GM12878 (cell line): ENCODE measurements around the gene THAP3. TPM values are rescaled to one million over a fixed set of nuclear protein-coding genes. Genes with fewer than 3 reads are reported as not detected.

Experiments used
- CHD1 ChIP-seq: IDR thresholded peaks from 2 replicates; pipeline ENCODE4 v1.6.1; 2012; ENCODE audit warnings: low read depth, low read length, improper control_type of control experiment
- EED ChIP-seq: sonication (generic); IDR thresholded peaks from 2 replicates; pipeline ENCODE4 v1.6.1; 2016; ENCODE audit warnings: antibody characterized with exemption, low read depth
- RAD21 ChIP-seq: IDR thresholded peaks from 2 replicates; pipeline ENCODE4 v1.6.1; 2011; ENCODE audit warnings: mild to moderate bottlenecking, low read depth, low read length, moderate library complexity; ENCODE audit not compliant: insufficient read depth
- RELA ChIP-seq: fragments of 450-650 bp; IDR thresholded peaks from 2 replicates; pipeline ENCODE4 v1.8.0; 2014; ENCODE audit warnings: borderline replicate concordance; ENCODE audit not compliant: partially characterized antibody
- SREBF2 ChIP-seq: IDR thresholded peaks from 2 replicates; pipeline ENCODE4 v1.6.1; 2012; ENCODE audit warnings: mild to moderate bottlenecking, low read length
- ZZZ3 ChIP-seq: IDR thresholded peaks from 2 replicates; pipeline ENCODE4 v1.6.1; 2011; ENCODE audit warnings: low read depth; ENCODE audit not compliant: control insufficient read depth, insufficient read length
- polyA plus RNA-seq, 11 experiments: library from polyadenylated mRNA; depleted of rRNA in 4 of 11; unstranded in 6 of 11; stranded (reverse) in 5 of 11; fragments of >200 nt; fragmentation: Nextera tagmentation in 4 of 11; fragmentation: Illumina TruSeq in 1 of 11; extraction: Ambion mirVana in 4 of 11; extraction: Trizol in 1 of 11; gene quantifications; 1 replicate in 1 of 11; 2 replicates in 10 of 11; pipeline versions ENCODE4 v1.2.1 to v1.2.3, GENCODE V29; 2011 to 2016; ENCODE audit warnings: inconsistent platforms in 2 of 11, missing spikeins in 2 of 11, low read depth in 1 of 11
- total RNA-seq, 4 experiments: library from RNA; depleted of rRNA in 3 of 4; stranded (reverse); fragments of >200 nt in 3 of 4; fragmentation: Illumina TruSeq in 1 of 4; extraction: Trizol in 1 of 4; gene quantifications; 2 replicates each; pipeline versions ENCODE4 v1.2.1 to v1.2.3, GENCODE V29; 2013 to 2021
- TF ChIP-seq, protein P1 (sequence below): IDR thresholded peaks from 2 replicates; pipeline ENCODE4 v1.6.1; 2011; ENCODE audit warnings: borderline replicate concordance, low read depth, mild to moderate bottlenecking, moderate library complexity, mixed read lengths, low read length; ENCODE audit not compliant: insufficient read depth; ENCODE audit errors: extremely low read length
- TF ChIP-seq, protein P2 (sequence below): fragments of 450-650 bp; IDR thresholded peaks from 2 replicates; pipeline ENCODE4 v1.6.1; 2017; ENCODE audit warnings: low read depth, mild to moderate bottlenecking, moderate library complexity
- TF ChIP-seq, protein P3 (sequence below): fragments of 450-650 bp; formaldehyde crosslinking; IDR thresholded peaks from 2 replicates; pipeline ENCODE4 v1.5.0; 2022; ENCODE audit warnings: mild to moderate bottlenecking, missing genetic modification characterization
- TF ChIP-seq, protein P4 (sequence below): IDR thresholded peaks from 2 replicates; pipeline ENCODE4 v1.6.1; 2012; ENCODE audit warnings: low read depth, low read length, improper control_type of control experiment
- TF ChIP-seq, protein P5 (sequence below): IDR thresholded peaks from 2 replicates; pipeline ENCODE4 v1.6.1; 2011; ENCODE audit warnings: low read depth, mild to moderate bottlenecking, low read length, moderate library complexity, borderline replicate concordance; ENCODE audit errors: extremely low read depth

THAP3 gene
- total and polyA plus RNA-seq, 10 of the 15 experiments (the other 5 are each of a cell fraction or from before 2014, with no cell fraction given), result 1.5 to 19.5 (median 11.9) TPM

DNA sequence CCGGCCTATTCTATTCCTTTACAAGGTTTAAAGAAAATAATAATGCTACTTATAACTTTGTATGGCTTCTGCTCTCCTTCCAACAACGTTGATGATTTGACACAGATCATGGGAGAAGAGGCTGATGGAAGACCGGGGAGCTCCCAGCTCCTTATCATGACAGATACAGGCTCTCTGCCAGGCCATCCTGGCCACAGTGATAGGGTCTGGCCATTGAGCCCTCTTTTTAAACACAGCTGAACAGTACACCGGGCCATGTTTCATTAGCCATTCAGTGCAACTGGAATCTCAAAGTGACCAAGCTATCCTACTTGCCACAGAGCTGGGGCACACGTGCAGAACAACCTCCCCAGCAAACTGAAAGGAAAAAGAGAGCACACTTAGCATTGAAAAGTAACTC, 42.0 kb downstream of the THAP3 start (continued):
- TF ChIP-seq, protein P1, sequence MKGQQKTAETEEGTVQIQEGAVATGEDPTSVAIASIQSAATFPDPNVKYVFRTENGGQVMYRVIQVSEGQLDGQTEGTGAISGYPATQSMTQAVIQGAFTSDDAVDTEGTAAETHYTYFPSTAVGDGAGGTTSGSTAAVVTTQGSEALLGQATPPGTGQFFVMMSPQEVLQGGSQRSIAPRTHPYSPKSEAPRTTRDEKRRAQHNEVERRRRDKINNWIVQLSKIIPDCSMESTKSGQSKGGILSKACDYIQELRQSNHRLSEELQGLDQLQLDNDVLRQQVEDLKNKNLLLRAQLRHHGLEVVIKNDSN, result no peak
- TF ChIP-seq CHD1, result no peak
- no peak for TF ChIP-seq SREBF2
- TF ChIP-seq RELA, result no peak
- TF ChIP-seq, protein P2, sequence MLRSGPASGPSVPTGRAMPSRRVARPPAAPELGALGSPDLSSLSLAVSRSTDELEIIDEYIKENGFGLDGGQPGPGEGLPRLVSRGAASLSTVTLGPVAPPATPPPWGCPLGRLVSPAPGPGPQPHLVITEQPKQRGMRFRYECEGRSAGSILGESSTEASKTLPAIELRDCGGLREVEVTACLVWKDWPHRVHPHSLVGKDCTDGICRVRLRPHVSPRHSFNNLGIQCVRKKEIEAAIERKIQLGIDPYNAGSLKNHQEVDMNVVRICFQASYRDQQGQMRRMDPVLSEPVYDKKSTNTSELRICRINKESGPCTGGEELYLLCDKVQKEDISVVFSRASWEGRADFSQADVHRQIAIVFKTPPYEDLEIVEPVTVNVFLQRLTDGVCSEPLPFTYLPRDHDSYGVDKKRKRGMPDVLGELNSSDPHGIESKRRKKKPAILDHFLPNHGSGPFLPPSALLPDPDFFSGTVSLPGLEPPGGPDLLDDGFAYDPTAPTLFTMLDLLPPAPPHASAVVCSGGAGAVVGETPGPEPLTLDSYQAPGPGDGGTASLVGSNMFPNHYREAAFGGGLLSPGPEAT, result no peak
- no peak for TF ChIP-seq EED
- TF ChIP-seq, protein P3, sequence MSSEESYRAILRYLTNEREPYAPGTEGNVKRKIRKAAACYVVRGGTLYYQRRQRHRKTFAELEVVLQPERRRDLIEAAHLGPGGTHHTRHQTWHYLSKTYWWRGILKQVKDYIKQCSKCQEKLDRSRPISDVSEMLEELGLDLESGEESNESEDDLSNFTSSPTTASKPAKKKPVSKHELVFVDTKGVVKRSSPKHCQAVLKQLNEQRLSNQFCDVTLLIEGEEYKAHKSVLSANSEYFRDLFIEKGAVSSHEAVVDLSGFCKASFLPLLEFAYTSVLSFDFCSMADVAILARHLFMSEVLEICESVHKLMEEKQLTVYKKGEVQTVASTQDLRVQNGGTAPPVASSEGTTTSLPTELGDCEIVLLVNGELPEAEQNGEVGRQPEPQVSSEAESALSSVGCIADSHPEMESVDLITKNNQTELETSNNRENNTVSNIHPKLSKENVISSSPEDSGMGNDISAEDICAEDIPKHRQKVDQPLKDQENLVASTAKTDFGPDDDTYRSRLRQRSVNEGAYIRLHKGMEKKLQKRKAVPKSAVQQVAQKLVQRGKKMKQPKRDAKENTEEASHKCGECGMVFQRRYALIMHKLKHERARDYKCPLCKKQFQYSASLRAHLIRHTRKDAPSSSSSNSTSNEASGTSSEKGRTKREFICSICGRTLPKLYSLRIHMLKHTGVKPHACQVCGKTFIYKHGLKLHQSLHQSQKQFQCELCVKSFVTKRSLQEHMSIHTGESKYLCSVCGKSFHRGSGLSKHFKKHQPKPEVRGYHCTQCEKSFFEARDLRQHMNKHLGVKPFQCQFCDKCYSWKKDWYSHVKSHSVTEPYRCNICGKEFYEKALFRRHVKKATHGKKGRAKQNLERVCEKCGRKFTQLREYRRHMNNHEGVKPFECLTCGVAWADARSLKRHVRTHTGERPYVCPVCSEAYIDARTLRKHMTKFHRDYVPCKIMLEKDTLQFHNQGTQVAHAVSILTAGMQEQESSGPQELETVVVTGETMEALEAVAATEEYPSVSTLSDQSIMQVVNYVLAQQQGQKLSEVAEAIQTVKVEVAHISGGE, result no peak
- no peak for TF ChIP-seq RAD21
- TF ChIP-seq, protein P4, sequence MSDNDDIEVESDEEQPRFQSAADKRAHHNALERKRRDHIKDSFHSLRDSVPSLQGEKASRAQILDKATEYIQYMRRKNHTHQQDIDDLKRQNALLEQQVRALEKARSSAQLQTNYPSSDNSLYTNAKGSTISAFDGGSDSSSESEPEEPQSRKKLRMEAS, result no peak
- no peak for TF ChIP-seq ZZZ3
- TF ChIP-seq, protein P5, sequence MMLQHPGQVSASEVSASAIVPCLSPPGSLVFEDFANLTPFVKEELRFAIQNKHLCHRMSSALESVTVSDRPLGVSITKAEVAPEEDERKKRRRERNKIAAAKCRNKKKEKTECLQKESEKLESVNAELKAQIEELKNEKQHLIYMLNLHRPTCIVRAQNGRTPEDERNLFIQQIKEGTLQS, result no peak
